Measurements from ENCODE around the gene TSNAX.
A peak's percentile ranks its signal among the peaks of the same experiment; 100 is the strongest.
"Not testable (repeated sequence)": the region's sequence is repeated elsewhere in the genome, so short reads cannot be mapped to it uniquely, and the experiment has no call there.

Gene TSNAX

GRCh38 chr1:231528172-231529029, at the start of gene TSNAX:
TSNAX (plus strand) TSS chr1:231528669; CDS start chr1:231528811, 142 bp downstream.
- peak; percentile 99 for DNase-seq (ENCODE audit: low spot score)

GRCh38 chr1:231478811-231479210, 49.7 kb upstream of the TSNAX start:
- no peak for DNase-seq (ENCODE audit: low spot score)

- DNase-seq (ENCODE audit: low spot score) = no peak
Measured at GRCh38 chr1:231480008-231480407, 48.5 kb upstream of the TSNAX start.

- no peak for DNase-seq (ENCODE audit: low spot score)
Measured at GRCh38 chr1:231481289-231481688, 47.2 kb upstream of the TSNAX start.

- no peak for DNase-seq (ENCODE audit: low spot score)
Measured at GRCh38 chr1:231485029-231485784, 43.3 kb upstream of the TSNAX start.

GRCh38 chr1:231487019-231487418, 41.5 kb upstream of the TSNAX start:
- peak; percentile 19 for DNase-seq (ENCODE audit: low spot score)

- no peak for DNase-seq (ENCODE audit: low spot score)
Measured at GRCh38 chr1:231487910-231488309, 40.6 kb upstream of the TSNAX start.

GRCh38 chr1:231493421-231494185, 34.9 kb upstream of the TSNAX start:
- DNase-seq (ENCODE audit: low spot score) = no peak

GRCh38 chr1:231494439-231495110, 33.9 kb upstream of the TSNAX start:
- no peak for DNase-seq (ENCODE audit: low spot score)

- DNase-seq (ENCODE audit: low spot score) = no peak
Measured at GRCh38 chr1:231497629-231498152, 30.8 kb upstream of the TSNAX start.

GRCh38 chr1:231499148-231499763, 29.2 kb upstream of the TSNAX start:
- DNase-seq (ENCODE audit: low spot score) = no peak

GRCh38 chr1:231500666-231501065, 27.8 kb upstream of the TSNAX start:
- DNase-seq (ENCODE audit: low spot score) = no peak

GRCh38 chr1:231503168-231503567, 25.3 kb upstream of the TSNAX start:
- DNase-seq (ENCODE audit: low spot score) = not testable (repeated sequence)

- DNase-seq (ENCODE audit: low spot score) = no peak
Measured at GRCh38 chr1:231507476-231508355, 20.8 kb upstream of the TSNAX start.

- DNase-seq (ENCODE audit: low spot score) = no peak
Measured at GRCh38 chr1:231508497-231508896, 20.0 kb upstream of the TSNAX start.

GRCh38 chr1:231508941-231509340, 19.5 kb upstream of the TSNAX start:
- no peak for DNase-seq (ENCODE audit: low spot score)

- DNase-seq (ENCODE audit: low spot score) = peak; percentile 66
Measured at GRCh38 chr1:231512147-231512698, 16.2 kb upstream of the TSNAX start.

- DNase-seq (ENCODE audit: low spot score) = no peak
Measured at GRCh38 chr1:231515748-231516147, 12.7 kb upstream of the TSNAX start.

- peak; percentile 10 for DNase-seq (ENCODE audit: low spot score)
Measured at GRCh38 chr1:231517076-231517475, 11.4 kb upstream of the TSNAX start.
